Activated T-helper 1 cell treated with anti-CD3 and anti-CD28 coated beads, Interleukin-2, amount 50 U/mL, for 16 hours (primary cell): ENCODE measurements around the gene CARD11.

Source experiments
- DNase-seq, 2 donors: peaks; one replicate each; pipeline ENCODE4 v3.0.0-alpha.2; 2020; ENCODE audit warnings: low read depth in 1 of 2, low spot score in 1 of 2

CARD11 gene

GRCh38 chr7:2856388-2857169 lies 187.1 kb downstream of the CARD11 start:
- DNase-seq, result no peak
